A673 (cell line): ENCODE data around the gene DOCK6. TPM values are rescaled to one million over a fixed set of nuclear protein-coding genes. Genes with fewer than 3 reads are reported as not detected.
"Not testable (repeated sequence)": the region's sequence is repeated elsewhere in the genome, so short reads cannot be mapped to it uniquely, and the experiment has no call there.

Source experiments
- BruUV-seq: library from RNA; stranded (reverse); fragments of 400-500 nt; replicated peaks from 2 replicates; lab custom pipeline; 2021; lab: Mats Ljungman, UMichigan
- CTCF ChIA-PET: fragments of 300-600 bp; sonication (Branson Sonifier 250); formaldehyde crosslinking; loops from one replicate; lab custom pipeline; 2022; ENCODE audit warnings: antibody characterized with exemption; lab: Charles Lee
- POLR2A ChIA-PET: fragments of 300-600 bp; sonication (Branson Sonifier 250); formaldehyde crosslinking; loops from one replicate; lab custom pipeline; 2022; ENCODE audit warnings: antibody characterized with exemption; ENCODE audit not compliant: low non-redundant PET; lab: Charles Lee
- DNase-seq: peaks from one replicate; pipeline ENCODE4 v3.0.0-alpha.2; 2015; ENCODE audit warnings: low spot score
- H3K27ac ChIP-seq: fragments of 200-600 bp; sonication (generic); 2 replicates; pipeline ENCODE4 v1.5.1; 2016; ENCODE audit warnings: mixed run types, low read depth, mild to moderate bottlenecking, mixed read lengths, antibody characterized with exemption, low read length; ENCODE audit not compliant: poor library complexity, severe bottlenecking
- H3K27me3 ChIP-seq: fragments of 200-600 bp; sonication (generic); replicated peaks from 2 replicates; pipeline ENCODE4 v1.6.1; 2017; ENCODE audit warnings: mixed run types, low read depth, mild to moderate bottlenecking, mixed read lengths, antibody characterized with exemption, low read length; ENCODE audit not compliant: insufficient read depth, poor library complexity
- H3K36me3 ChIP-seq: fragments of 200-600 bp; sonication (generic); 2 replicates; pipeline ENCODE4 v1.6.1; 2016; ENCODE audit warnings: mixed run types, mild to moderate bottlenecking, mixed read lengths, antibody characterized with exemption, low read length; ENCODE audit not compliant: insufficient read depth, poor library complexity, severe bottlenecking
- H3K4me1 ChIP-seq: fragments of 200-600 bp; sonication (generic); 2 replicates; pipeline ENCODE4 v1.6.1; 2017; ENCODE audit warnings: mixed run types, mild to moderate bottlenecking, mixed read lengths, antibody characterized with exemption, low read length; ENCODE audit not compliant: insufficient read depth, poor library complexity, severe bottlenecking
- H3K4me3 ChIP-seq: fragments of 200-600 bp; sonication (generic); 2 replicates; pipeline ENCODE4 v1.5.1; 2016; ENCODE audit warnings: low read depth, mixed run types, mild to moderate bottlenecking, mixed read lengths, low read length; ENCODE audit not compliant: poor library complexity, severe bottlenecking
- H3K9me3 ChIP-seq: fragments of 200-600 bp; sonication (generic); 2 replicates; pipeline ENCODE4 v1.6.1; 2016; ENCODE audit warnings: mixed run types, low read depth, mild to moderate bottlenecking, mixed read lengths, antibody characterized with exemption, low read length; ENCODE audit not compliant: poor library complexity, severe bottlenecking
- EZH2 ChIP-seq: fragments of 200-600 bp; sonication (generic); IDR thresholded peaks from 2 replicates; pipeline ENCODE4 v1.6.1; 2017; ENCODE audit warnings: borderline replicate concordance, low read depth, mild to moderate bottlenecking, mixed read lengths, antibody characterized with exemption, low read length; ENCODE audit not compliant: poor library complexity, severe bottlenecking
- intact Hi-C: fragments of 100-400 bp; cut with micrococcal nuclease; formaldehyde crosslinking; loops from one replicate; pipeline ENCODE4 v1.10.0; 2022; ENCODE audit not compliant: unreplicated experiment
- total RNA-seq: library from RNA; stranded (reverse); gene quantifications from 2 replicates; pipeline ENCODE4 v1.2.3, GENCODE V29; 2021
- TF ChIP-seq, protein P1 (sequence below): fragments of 300-800, 200-600 bp; sonication (generic); conservative IDR thresholded peaks from 2 replicates; pipeline ENCODE4 v1.5.1; 2017; ENCODE audit warnings: low read depth, mild to moderate bottlenecking, antibody characterized with exemption, low read length, moderate library complexity, mixed read lengths

The DOCK6 gene
- total RNA-seq, 1 experiment from 2014 or later, result 15.6 TPM

DNA sequence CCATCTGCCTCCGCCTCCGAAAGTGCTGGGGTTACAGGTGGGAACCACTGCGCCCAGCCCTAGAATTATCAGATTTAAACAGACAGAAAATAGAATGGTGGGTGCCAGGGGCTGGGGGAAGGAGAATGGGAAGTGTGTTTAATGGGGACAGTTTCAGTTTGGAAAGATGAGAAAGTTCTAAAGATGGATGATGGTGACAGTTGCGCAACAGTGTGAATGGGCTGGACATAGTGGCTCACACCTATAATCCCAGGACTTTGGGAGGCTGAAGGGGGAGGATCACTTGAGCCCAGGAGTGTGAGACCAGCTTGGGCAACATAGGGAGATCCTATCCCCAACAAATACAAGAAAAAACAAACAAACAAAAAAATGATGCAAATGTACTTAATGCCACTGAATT lies 80.8 kb downstream of the DOCK6 start:
- no peak overlapping the region for H3K27ac ChIP-seq
- ChIA-PET CTCF (no interaction called here), POLR2A (no interaction called here)
- no peak for TF ChIP-seq EZH2
- TF ChIP-seq, protein P1, sequence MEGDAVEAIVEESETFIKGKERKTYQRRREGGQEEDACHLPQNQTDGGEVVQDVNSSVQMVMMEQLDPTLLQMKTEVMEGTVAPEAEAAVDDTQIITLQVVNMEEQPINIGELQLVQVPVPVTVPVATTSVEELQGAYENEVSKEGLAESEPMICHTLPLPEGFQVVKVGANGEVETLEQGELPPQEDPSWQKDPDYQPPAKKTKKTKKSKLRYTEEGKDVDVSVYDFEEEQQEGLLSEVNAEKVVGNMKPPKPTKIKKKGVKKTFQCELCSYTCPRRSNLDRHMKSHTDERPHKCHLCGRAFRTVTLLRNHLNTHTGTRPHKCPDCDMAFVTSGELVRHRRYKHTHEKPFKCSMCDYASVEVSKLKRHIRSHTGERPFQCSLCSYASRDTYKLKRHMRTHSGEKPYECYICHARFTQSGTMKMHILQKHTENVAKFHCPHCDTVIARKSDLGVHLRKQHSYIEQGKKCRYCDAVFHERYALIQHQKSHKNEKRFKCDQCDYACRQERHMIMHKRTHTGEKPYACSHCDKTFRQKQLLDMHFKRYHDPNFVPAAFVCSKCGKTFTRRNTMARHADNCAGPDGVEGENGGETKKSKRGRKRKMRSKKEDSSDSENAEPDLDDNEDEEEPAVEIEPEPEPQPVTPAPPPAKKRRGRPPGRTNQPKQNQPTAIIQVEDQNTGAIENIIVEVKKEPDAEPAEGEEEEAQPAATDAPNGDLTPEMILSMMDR, result no peak
- no peak overlapping the region for H3K4me3 ChIP-seq
- peaks cover 5% of the 10 kb centered on the region for H3K9me3 ChIP-seq
- BruUV-seq, result no TSS peak
- H3K36me3 ChIP-seq, result peaks cover 29% of the 10 kb centered on the region
- intact Hi-C loops, result no loop called here
- DNase-seq, result no peak
- H3K4me1 ChIP-seq, result no peaks in the 10 kb centered on the region
- no peaks in the 10 kb centered on the region for H3K27me3 ChIP-seq

GRCh38 chr19:11180975-11181374 lies 81.3 kb downstream of the DOCK6 start:
- H3K4me1 ChIP-seq, H3K27ac ChIP-seq, DNase-seq, H3K27me3 ChIP-seq, POLR2A ChIA-PET, H3K4me3 ChIP-seq, intact Hi-C loops, BruUV-seq, H3K9me3 ChIP-seq: not testable (repeated sequence)
- peaks cover 35% of the 10 kb centered on the region for H3K36me3 ChIP-seq
- CTCF ChIA-PET, result interaction anchor here (0.6 kb wide), 1 partner anchor 482 kb away, joined by 5 read pairs; no protein-coding TSS in a partner anchor

DNA sequence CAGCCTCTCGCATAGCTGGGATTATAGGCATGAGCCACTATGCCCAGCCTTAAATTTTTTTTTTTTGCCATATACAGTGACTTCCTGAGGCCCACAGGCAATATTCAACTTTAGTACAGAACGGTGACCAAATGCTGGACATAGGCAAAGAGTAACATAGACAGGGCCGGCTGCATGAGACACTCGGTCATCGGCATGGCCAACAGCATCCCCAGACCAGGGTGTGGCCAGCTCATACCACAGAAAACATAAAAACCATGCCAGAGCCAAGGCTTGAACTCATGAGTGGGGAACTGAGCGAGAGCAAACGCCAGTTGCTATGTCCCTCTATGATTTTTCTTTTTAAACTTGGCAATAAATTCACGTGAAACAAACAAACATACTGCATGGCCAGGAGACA lies 82.0 kb downstream of the DOCK6 start:
- H3K27me3 ChIP-seq, result no peaks in the 10 kb centered on the region
- intact Hi-C loops, result no loop called here
- no peaks in the 10 kb centered on the region for H3K4me1 ChIP-seq
- DNase-seq, result no peak
- no peak overlapping the region for H3K4me3 ChIP-seq
- ChIA-PET CTCF (interaction anchor here (0.6 kb wide), 1 partner anchor 481 kb away, joined by 5 read pairs; no protein-coding TSS in a partner anchor), POLR2A (no interaction called here)
- H3K36me3 ChIP-seq, result peaks cover 36% of the 10 kb centered on the region
- no peak overlapping the region for H3K27ac ChIP-seq
- TF ChIP-seq, protein P1, result no peak
- TF ChIP-seq EZH2, result no peak
- no TSS peak for BruUV-seq
- H3K9me3 ChIP-seq, result peaks cover 5% of the 10 kb centered on the region

DNA sequence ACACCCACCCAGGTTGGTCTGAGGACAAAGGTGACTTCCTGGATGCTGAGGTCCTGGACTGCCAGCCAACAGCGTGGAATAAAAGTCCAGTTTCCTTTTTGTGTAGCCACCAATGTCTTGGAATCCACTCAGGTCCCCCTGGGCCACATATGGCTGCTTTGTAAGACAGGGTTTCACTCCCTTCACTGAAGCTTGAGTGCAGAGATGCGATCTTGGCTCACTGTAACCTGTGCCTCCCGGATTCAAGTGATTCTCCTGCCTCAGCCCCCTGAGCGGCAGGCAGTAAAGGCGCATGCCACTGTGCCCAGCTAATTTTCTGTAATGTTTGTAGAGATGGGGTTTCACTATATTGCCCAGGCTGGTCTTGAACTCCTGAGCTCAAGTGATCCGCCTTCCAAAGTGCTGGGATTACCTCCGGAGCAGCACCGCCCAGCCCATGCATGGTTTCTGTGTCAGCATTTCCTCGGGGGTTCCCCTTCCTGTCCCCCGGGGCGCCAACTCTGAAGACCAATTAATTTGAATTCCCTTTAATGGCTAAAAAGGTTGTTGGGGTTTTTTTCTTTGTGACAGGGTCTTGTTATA lies 82.5 kb downstream of the DOCK6 start:
- BruUV-seq, result no TSS peak
- peaks cover 5% of the 10 kb centered on the region for H3K9me3 ChIP-seq
- TF ChIP-seq, protein P1, result no peak
- TF ChIP-seq EZH2, result no peak
- DNase-seq, result no peak
- POLR2A ChIA-PET, result interaction anchor here (0.6 kb wide), 1 partner anchor 1309 kb away, joined by 3 read pairs; no protein-coding TSS in a partner anchor
- intact Hi-C loops, result no loop called here
- H3K27ac ChIP-seq, result no peak overlapping the region
- no peaks in the 10 kb centered on the region for H3K27me3 ChIP-seq
- CTCF ChIA-PET, result no interaction called here
- H3K4me3 ChIP-seq, result no peak overlapping the region
- H3K4me1 ChIP-seq, result no peaks in the 10 kb centered on the region
- peaks cover 36% of the 10 kb centered on the region for H3K36me3 ChIP-seq

- BruUV-seq, DNase-seq, POLR2A ChIA-PET, H3K4me1 ChIP-seq, CTCF ChIA-PET, intact Hi-C loops, H3K27me3 ChIP-seq, H3K9me3 ChIP-seq, H3K27ac ChIP-seq, H3K4me3 ChIP-seq: not testable (repeated sequence)
- peaks cover 37% of the 10 kb centered on the region for H3K36me3 ChIP-seq
These were observed 83.2 kb downstream of the DOCK6 start for GRCh38 chr19:11179145-11179465.
